Mononuclear cell (primary cell): ENCODE data around the gene CLDND1. TPM values are rescaled to one million over a fixed set of nuclear protein-coding genes. Genes with fewer than 3 reads are reported as not detected.
"Not testable (repeated sequence)": the region's sequence is repeated elsewhere in the genome, so short reads cannot be mapped to it uniquely, and the experiment has no call there.

ENCODE experiments used
- H3K27me3 ChIP-seq: 2 replicates; pipeline ENCODE4 v1.6.0; 2011; ENCODE audit warnings: low read length, control low read depth; ENCODE audit not compliant: insufficient read depth
- H3K4me1 ChIP-seq: 2 replicates; pipeline ENCODE4 v1.5.1; 2011; ENCODE audit warnings: mild to moderate bottlenecking, low read length, control low read depth; ENCODE audit not compliant: insufficient read depth
- H3K4me3 ChIP-seq: 2 replicates; pipeline ENCODE4 v1.5.1; 2011; ENCODE audit warnings: mild to moderate bottlenecking, low read length, moderate library complexity
- H3K9me3 ChIP-seq: 2 replicates; pipeline ENCODE4 v1.5.1; 2011; ENCODE audit warnings: low read depth, mild to moderate bottlenecking, control low read depth, low read length
- total RNA-seq: library from RNA; depleted of rRNA; stranded (reverse); fragments of >200 nt; gene quantifications from one replicate; pipeline ENCODE4 v1.2.3, GENCODE V29; 2012

CLDND1 gene
- total RNA-seq = 187 TPM

DNA sequence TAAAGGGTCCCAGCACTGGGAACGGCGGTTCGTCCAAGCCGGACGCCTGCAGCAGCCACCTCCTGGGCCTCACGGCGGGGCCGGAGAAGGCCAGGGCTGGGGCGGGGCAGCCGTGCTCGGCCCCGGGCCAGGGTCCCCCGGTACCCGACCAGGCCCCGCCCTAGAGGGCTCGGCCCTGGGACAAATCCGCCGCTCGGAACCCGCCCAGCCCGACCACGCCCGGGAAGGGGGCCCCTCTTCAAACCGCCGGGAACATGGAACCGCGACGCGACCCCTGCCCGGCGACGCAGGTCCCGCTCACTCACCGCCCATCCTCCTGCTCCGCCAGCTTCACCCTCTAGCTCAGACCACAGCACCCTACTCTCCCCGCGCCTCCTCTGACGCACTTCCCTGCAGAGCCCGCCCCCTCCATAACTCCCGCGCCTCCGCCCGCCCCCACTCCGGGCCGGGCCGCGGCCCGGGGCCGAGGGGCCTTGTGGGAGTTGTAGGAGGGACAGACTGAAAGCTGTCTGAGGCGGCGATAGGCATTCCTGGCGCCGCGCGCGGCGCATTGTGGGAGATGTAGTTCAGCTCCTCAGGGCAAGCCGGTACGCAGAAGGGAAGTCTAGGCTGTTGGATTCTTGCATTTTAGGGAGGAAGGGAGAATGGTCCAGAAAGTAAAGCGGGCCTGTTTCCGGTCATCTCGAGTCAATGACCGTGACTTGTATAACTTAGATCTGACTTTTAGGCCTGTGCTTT, at the start of gene CLDND1:
CLDND1 (minus strand) TSS at position 359 of the 738 bp plus-strand sequence. CDS start 1,478 bp downstream, outside the sequence.
- H3K4me1 ChIP-seq = peaks cover 20% of the 10 kb centered on the region
- H3K4me3 ChIP-seq = peak within 1 kb of the TSS; percentile 71
- H3K27me3 ChIP-seq = no peaks in the 10 kb centered on the region
- no peaks in the 10 kb centered on the region for H3K9me3 ChIP-seq

DNA sequence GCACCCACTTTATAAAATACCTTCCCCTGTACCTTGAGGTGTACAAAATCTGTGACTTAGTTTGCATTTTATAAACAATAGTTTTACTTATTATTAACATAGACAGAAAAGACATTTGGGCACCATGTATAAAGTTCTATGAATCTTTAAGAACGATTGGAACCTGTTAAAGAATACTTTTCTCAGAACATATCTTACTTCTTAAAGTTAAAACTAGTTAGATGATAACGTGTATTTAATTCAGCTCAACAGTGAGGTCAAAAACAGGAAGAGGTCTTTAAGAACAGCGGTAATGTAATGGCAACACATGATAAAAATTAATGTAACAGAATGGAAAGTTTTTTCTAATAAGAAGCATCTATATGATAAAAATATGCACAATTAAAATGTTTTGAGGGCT, 45.7 kb upstream of the CLDND1 start:
- H3K4me3 ChIP-seq = no peak overlapping the region
- no peaks in the 10 kb centered on the region for H3K27me3 ChIP-seq
- H3K9me3 ChIP-seq = no peaks in the 10 kb centered on the region
- peaks cover 34% of the 10 kb centered on the region for H3K4me1 ChIP-seq

DNA sequence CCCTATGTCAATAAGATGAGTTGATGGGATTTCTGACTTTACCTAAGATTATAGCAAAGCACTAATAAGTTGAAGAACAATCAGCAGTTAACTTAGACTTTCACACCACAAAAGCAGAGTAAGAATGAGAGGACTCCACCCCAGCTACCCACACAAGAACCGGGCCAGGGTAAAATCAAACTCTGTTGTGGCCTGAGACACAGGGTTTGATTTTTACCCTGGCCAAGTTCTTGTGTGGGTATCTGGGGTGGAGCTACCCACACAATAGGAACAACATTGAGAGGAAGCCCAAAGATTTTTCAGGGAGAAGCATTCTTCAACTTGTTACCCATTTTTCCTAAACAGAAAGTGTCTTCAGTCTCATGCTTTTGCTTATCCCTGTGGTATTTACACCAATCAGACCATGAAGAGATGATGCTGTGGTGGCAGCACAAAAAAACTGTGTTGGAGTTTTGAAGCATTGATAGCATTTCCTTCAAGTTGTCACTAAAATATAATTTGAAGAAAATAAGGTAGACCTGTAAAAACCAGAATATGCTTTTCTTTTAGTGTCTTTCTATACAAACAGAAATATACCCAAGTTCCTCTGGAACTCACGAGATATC, 45.1 kb upstream of the CLDND1 start:
- Histone ChIP-seq H3K4me3 (no peak overlapping the region), H3K4me1 (peaks cover 41% of the 10 kb centered on the region), H3K9me3 (no peaks in the 10 kb centered on the region), H3K27me3 (no peaks in the 10 kb centered on the region)

DNA sequence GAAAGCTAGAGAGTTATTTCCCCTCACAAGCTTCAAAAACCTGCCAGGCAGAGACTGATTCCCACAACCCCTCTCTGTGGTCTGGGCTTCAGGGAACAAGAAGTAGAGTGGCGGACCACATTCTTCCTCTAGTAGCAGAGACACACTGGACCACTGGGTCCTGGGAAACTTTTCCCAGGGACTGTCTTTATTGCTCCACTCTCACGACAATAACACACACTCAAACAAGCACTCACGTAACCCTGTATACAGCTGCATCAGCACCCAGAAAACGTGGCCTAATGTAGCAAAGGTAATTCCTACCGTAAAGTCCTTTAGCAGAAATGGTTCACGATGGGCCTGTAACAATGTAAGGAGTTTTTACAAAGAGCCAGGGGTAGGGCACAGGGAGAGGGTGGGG, 43.1 kb upstream of the CLDND1 start:
- Histone ChIP-seq H3K9me3 (no peaks in the 10 kb centered on the region), H3K4me3 (no peak overlapping the region), H3K4me1 (peaks cover 50% of the 10 kb centered on the region), H3K27me3 (no peaks in the 10 kb centered on the region)

DNA sequence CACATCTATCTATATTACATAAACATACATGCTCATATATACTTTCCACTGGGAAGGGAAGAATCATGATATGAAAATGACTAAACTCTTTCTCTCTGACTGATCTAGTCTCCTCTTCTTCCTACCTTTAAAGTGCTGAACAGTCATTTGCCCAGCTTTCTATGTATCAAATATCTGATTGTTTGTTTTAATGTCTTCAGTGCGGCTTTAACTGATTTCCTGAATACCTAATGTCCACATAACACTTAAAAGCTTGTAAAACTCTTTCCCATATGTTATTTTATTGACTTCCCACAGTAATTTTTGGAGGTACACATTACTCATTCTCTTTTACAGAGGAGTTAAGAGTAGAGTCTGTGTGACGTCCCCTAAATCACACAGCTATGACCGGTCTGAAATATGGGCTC, 42.5 kb upstream of the CLDND1 start:
- H3K4me1 ChIP-seq = peaks cover 50% of the 10 kb centered on the region
- no peaks in the 10 kb centered on the region for H3K27me3 ChIP-seq
- no peaks in the 10 kb centered on the region for H3K9me3 ChIP-seq
- H3K4me3 ChIP-seq = no peak overlapping the region

DNA sequence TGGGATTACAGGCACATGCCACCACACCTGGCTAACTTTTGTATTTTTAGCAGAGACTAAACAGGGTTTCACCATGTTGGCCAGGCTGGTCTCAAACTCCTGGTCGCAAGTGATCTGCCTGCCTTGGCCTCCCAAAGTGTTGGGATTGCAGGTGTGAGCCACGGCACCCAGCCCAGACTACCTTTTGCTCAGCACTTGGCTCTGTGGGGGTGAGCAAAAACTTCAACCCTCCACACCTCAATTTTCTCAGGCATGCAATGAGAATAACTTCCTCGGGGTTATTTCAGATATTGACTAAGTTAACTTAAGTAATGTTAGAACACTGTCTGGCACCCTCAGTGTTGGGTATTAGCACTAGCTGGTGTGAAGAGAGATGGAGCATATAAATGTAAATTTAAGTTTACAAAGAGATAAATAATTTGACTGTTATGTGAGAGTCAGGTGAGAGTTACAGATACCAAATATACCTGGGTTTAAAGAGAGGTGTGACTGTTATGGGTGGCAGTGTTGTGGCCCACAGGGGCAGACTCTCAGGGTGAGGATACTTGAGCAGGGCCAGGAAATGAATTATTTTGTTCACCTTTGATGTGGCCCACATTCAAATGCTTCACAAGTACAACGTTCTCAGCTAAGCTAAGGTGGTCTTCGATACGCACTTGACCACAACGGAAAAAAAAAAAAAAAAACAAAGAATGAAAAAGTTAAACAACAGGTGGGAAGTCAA, 41.7 kb upstream of the CLDND1 start:
- no peaks in the 10 kb centered on the region for H3K27me3 ChIP-seq
- peaks cover 50% of the 10 kb centered on the region for H3K4me1 ChIP-seq
- H3K4me3 ChIP-seq = no peak overlapping the region
- H3K9me3 ChIP-seq = no peaks in the 10 kb centered on the region

DNA sequence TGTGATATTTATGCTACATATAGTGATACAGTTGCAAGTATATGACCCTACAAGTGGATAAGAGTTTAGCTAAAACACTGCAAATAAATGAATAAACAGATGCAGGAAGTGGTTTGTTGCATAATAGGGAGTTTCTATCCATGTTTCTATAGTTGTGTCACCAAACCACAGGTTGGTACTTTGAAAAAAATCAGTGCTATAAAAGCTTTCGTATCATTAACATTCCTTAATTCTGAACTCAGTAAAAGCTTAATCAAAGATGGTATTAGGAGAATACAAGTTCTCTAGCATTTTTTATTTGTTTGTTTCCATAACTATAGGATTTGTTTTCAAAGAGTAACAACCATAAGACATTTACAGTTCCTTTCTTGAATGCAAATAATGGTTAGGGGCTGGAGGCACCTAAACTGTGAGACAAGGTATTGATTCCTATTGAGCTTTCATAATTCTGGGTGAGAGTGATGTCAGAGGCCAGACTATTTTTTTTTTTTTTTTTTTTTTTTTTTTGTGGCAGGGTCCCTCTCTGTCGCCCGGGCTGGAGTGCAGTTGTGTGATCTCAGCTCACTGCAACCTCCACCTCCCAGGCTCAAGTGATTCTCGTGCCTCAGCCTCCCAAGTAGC, 41.1 kb upstream of the CLDND1 start:
- Histone ChIP-seq H3K27me3 (no peaks in the 10 kb centered on the region), H3K4me1 (peaks cover 50% of the 10 kb centered on the region), H3K9me3 (no peaks in the 10 kb centered on the region), H3K4me3 (no peak overlapping the region)

DNA sequence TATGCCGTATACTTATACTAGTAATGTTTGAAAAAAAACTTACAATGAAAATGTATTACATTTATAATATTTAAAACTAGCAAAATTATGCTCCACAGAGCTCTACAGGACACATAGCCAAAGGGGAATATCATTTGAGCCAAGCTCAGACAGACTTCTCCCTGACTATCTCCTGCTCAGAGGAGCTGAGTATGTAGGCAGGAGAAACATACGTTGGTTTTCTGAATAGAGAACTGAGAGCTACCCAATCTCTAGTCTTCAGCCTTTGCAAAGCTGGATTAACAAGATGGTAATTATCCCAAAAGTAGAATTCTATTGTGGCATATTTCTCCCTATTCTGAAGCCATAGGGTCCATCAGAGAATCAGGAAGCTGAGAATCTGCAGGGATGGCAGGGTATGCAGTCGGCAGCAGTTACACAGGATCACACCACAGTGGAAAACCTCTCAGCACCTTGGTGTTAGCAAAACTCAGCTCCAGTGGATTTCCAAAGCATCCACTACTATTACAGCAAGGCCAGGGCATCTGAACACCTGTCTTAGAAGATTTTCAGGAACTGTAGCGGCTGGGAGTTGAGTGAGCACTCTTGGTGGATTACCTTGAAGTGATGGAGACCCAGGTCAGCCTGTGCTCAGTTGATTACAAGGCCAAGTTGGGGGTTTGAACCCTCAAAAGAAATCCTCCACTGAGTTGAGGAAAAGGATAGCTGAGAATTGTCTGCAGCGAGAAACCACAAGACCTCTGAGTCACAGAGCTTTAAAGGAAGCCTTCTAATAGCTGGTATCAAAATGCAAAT, 39.2 kb upstream of the CLDND1 start:
- no peaks in the 10 kb centered on the region for H3K9me3 ChIP-seq
- H3K4me3 ChIP-seq = no peak overlapping the region
- peaks cover 49% of the 10 kb centered on the region for H3K4me1 ChIP-seq
- no peaks in the 10 kb centered on the region for H3K27me3 ChIP-seq

DNA sequence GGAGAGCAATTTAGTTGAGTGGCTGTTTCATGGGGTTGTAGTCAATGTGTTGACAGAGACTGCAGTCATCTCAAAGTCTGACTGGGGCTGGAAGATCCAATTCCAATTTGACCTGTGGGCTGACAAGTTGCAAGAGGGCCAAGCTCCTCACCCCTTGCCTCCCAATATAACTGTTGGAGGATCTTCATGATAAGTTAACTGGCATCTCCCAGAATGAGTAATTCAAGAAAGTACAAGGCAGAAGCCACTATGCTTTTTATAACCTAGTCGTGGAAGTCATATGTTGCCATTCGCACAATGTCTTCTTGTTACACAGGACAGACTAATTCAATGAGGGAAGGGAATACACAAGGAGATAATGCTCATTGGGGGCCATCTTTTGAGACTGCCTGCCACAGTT, 38.2 kb upstream of the CLDND1 start:
- Histone ChIP-seq H3K27me3 (no peaks in the 10 kb centered on the region), H3K4me1 (peaks cover 49% of the 10 kb centered on the region), H3K9me3 (no peaks in the 10 kb centered on the region), H3K4me3 (no peak overlapping the region)

DNA sequence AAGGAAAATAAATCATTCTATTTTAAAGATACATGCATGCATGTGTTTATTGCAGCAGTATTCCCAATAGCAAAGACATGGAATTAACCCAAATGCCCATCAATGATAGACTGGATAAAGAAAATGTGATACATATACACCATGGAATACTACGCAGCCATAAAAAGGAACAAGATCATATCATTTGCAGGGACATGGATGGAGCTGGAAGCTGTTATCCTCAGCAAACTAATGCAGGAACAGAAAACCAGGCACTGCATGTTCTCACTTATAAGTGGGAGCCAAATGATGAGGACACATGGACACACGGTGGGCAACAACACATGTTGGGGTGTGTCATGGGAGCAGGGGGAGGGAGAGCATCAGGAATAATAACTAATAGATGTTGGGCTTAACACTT, 37.1 kb upstream of the CLDND1 start:
- H3K4me1 ChIP-seq = peaks cover 40% of the 10 kb centered on the region

DNA sequence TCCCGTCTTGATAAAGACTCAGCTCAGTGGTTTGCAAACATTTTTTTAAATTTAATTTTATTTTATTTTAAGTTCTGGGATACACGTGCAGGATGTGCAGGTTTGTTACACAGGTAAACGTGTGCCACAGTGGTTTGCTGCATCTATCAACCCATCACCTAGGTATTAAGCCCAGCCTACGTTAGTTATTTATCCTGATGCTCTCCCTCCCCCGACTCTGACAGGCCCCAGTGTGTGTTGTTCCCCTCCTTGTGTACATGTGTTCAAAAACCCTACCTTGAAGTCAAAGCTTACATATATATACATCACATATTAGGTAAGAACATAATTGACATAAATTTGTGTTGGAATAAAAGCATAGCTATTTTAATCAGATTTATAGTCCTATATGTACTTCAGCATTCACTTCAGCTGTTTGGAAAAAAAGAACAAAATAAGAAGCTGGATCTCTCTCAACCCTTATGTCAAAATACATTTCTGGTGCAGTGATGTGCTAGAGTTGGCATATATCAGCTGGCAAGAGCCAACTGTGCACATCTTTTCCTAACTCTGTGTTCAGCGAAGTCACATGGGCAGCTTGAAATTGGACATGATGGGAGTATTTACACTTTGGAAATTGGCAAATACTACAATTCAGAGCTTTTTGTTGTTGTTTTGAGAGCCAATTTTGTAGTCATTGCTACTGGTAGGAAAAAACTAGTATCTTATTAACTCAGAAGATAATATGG, 35.6 kb upstream of the CLDND1 start:
- Histone ChIP-seq H3K4me3 (no peak overlapping the region), H3K4me1 (peaks cover 32% of the 10 kb centered on the region), H3K27me3 (no peaks in the 10 kb centered on the region), H3K9me3 (no peaks in the 10 kb centered on the region)

More for the DNA sequence above, 37.1 kb upstream of the CLDND1 start:
- not testable (repeated sequence) for H3K27me3 ChIP-seq, H3K9me3 ChIP-seq, H3K4me3 ChIP-seq

DNA sequence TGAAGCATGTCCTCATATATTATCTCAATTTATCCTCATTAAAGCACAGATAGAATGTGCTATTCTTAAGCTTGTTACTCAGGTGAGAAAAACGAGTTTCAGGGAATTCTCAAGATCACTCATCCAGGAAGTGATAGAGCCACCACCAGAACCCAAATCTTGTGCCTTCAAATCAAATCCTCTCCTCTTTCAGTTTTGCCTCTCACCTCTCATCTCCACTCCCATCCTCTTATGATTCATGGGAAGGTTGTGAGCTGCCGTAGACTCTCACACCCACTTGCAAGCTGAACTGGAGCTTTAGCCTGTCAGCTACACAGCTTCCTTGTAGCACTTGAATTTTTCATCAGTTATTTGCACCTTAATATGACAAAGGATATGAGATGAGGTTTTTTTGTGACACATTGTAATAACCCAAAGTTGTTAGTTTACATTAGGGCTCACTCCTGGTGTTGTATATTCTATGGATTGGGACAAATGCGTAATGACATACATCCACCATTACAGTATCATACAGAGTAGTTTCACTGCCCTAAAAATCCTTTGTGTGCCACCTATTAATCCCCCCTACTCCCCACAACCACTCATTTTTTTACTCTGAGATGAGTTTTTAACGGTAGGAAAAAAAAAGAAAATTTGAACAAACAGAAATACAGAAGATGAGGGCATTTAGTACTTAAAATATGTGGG, 34.8 kb upstream of the CLDND1 start:
- no peaks in the 10 kb centered on the region for H3K27me3 ChIP-seq
- H3K4me1 ChIP-seq = peaks cover 33% of the 10 kb centered on the region
- H3K9me3 ChIP-seq = no peaks in the 10 kb centered on the region
- no peak overlapping the region for H3K4me3 ChIP-seq

DNA sequence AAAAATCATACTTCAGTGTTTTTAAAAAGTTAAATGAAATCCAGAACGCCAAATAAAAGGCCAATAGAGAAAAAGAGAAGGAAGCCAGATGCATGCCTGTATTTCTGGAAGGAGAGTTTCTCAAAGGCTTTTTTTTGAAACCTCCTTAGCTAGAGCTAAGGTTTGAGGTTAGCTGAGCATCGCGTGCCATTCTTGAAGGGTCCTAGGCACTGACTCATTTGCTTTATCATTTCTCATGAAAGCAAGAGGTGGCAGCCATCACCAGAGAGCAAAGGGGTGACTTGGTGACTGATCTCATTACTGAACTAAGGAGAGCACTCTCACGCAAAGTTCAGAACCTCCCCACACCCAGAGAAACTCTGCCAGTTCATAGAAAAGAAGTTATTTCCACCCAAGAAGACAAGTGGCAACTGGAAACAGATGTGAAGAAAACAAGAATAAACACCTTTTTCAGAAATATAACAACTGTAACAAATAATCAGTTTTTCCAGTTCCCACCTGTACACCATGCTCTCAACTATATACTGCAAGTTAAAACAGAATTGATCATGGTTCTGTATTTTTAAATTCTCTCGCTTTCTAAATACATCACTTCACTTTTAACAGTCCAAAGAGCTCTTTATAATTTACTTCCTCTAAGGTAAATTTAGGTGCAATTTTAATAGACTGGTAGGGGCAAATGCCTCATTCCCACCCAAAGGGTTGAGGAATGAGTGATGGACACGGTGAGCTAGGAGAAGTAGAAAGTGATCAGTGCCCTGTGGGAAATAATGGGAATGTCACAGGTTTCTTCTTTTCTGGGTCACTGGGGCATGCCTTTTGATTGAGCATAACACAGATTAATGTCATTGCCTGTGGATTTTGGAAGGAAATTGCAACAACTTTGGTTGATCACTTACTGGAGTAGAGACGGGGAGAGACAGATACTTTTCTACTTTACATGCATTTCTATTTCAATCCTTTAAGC, 33.7 kb upstream of the CLDND1 start:
- peaks cover 29% of the 10 kb centered on the region for H3K4me1 ChIP-seq
- H3K9me3 ChIP-seq = no peaks in the 10 kb centered on the region
- H3K4me3 ChIP-seq = no peak overlapping the region
- H3K27me3 ChIP-seq = no peaks in the 10 kb centered on the region
